Lung (tissue), 12 donors: ENCODE results near the gene CBFB. TPM values are rescaled to one million over a fixed set of nuclear protein-coding genes. Genes with fewer than 3 reads are reported as not detected.

Experiments
- ATAC-seq: fragments of 200-7000 bp; cut with Tn5 transposase; one replicate; pipeline ENCODE4 v1.9.1; 2020; ENCODE audit warnings: moderate number of reproducible peaks; ENCODE audit not compliant: insufficient read depth, low FRiP score
- DNase-seq, 3 donors: peaks; one replicate each; pipeline ENCODE4 v3.0.0-alpha.2; 2013 to 2017
- H3K27ac ChIP-seq, 2 donors: one replicate each; pipeline ENCODE4 v1.5.1; 2013; ENCODE audit warnings: mild to moderate bottlenecking in 2 of 2, moderate library complexity in 2 of 2, control low read depth in 1 of 2, inconsistent platforms in 1 of 2, low read depth in 1 of 2, low read length in 1 of 2
- H3K27me3 ChIP-seq, 3 donors: one replicate each; pipeline ENCODE4 v1.5.1; 2013; ENCODE audit warnings: low read length in 2 of 3; ENCODE audit not compliant: control insufficient read depth in 3 of 3, insufficient read depth in 3 of 3
- H3K36me3 ChIP-seq, 4 donors: one replicate each; pipeline ENCODE4 v1.5.1; 2013; ENCODE audit warnings: low read length in 4 of 4, mild to moderate bottlenecking in 1 of 4, moderate library complexity in 1 of 4; ENCODE audit not compliant: control insufficient read depth in 4 of 4, insufficient read depth in 4 of 4
- H3K4me1 ChIP-seq, 5 donors: one replicate each; pipeline ENCODE4 v1.5.1; 2013; ENCODE audit warnings: low read length in 5 of 5, mild to moderate bottlenecking in 2 of 5, moderate library complexity in 1 of 5; ENCODE audit not compliant: control insufficient read depth in 5 of 5, insufficient read depth in 5 of 5
- H3K4me3 ChIP-seq: one replicate; pipeline ENCODE4 v1.5.1; 2013; ENCODE audit warnings: mild to moderate bottlenecking, control low read depth, moderate library complexity
- H3K9ac ChIP-seq, 2 donors: one replicate each; pipeline ENCODE4 v1.5.1; 2013; ENCODE audit warnings: low read length in 2 of 2, control low read depth in 1 of 2; ENCODE audit not compliant: insufficient read depth in 1 of 2
- H3K9me3 ChIP-seq, 4 donors: one replicate each; pipeline ENCODE4 v1.5.1; 2013; ENCODE audit warnings: low read length in 3 of 4, mild to moderate bottlenecking in 1 of 4, moderate library complexity in 1 of 4; ENCODE audit not compliant: control insufficient read depth in 4 of 4, insufficient read depth in 3 of 4
- WGBS, 2 donors: extraction: QIAGEN DNeasy Blood & Tissue Kit; methylation state at CpG; one replicate each; pipeline ENCODE4 v1.1.7; 2013; 5-methylcytosine and 5-hydroxymethylcytosine counted together
- polyA plus RNA-seq, 2 donors: library from polyadenylated mRNA; stranded (reverse); fragments of 200-250 nt; gene quantifications; one replicate each; pipeline ENCODE4 v1.2.1, GENCODE V29; 2013
- total RNA-seq, 2 donors: library from RNA; depleted of rRNA in 1 of 2; stranded (reverse); fragments of >200 nt in 1 of 2; gene quantifications; one replicate each; pipeline ENCODE4 v1.2.1, GENCODE V29; 2014 to 2021
- TF ChIP-seq, protein P1 (sequence below): IDR thresholded peaks from 2 replicates; pipeline ENCODE4 v1.5.1; 2012; ENCODE audit warnings: mild to moderate bottlenecking; ENCODE audit errors: control extremely low read depth, extremely low read depth
- donor health status: control.
- donor health status: control.
- donor health status: Bipolar disorder and iron deficiency.
- donor health status: healthy.
- donor health status: DM: yes; HTN: yes; CAD: no.

Gene CBFB
- total and polyA plus RNA-seq, 4 donors: 23.3 to 59.4 (median 38.6) TPM

DNA sequence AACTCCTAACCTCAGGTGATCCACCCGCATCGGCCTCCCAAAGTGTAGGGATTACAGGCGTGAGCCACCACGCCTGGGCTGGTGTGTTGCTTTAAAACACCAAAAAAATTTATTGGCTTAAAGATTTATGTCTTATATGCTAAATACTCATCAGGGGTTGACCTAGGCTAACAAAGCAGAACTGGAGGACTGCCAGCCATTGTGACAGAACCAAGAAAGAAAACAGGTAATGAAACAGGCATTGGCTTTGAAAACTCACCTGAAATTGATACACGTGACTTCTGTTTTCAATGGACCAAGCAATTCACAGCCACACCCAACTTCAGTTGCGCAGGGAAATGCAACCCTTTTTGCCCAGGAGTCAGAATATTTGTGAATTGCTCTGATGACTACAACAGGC is 75.9 kb downstream of the CBFB start:
- TF ChIP-seq, protein P1, sequence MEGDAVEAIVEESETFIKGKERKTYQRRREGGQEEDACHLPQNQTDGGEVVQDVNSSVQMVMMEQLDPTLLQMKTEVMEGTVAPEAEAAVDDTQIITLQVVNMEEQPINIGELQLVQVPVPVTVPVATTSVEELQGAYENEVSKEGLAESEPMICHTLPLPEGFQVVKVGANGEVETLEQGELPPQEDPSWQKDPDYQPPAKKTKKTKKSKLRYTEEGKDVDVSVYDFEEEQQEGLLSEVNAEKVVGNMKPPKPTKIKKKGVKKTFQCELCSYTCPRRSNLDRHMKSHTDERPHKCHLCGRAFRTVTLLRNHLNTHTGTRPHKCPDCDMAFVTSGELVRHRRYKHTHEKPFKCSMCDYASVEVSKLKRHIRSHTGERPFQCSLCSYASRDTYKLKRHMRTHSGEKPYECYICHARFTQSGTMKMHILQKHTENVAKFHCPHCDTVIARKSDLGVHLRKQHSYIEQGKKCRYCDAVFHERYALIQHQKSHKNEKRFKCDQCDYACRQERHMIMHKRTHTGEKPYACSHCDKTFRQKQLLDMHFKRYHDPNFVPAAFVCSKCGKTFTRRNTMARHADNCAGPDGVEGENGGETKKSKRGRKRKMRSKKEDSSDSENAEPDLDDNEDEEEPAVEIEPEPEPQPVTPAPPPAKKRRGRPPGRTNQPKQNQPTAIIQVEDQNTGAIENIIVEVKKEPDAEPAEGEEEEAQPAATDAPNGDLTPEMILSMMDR: no peak
- Histone ChIP-seq H3K27ac (no peak overlapping the region), H3K9ac (no peak overlapping the region), H3K27me3 (no peaks in the 10 kb centered on the region), H3K36me3 (peaks cover 0 to 2% (median 0%) of the 10 kb centered on the region in 4 donors), H3K4me3 (no peak overlapping the region), H3K4me1 (peaks cover 0 to 8% (median 2%) of the 10 kb centered on the region in 5 donors), H3K9me3 (no peaks in the 10 kb centered on the region)
- WGBS, 2 donors: 73 to 85% methylated on average over 6 of the region's 6 CpGs
- no peak for ATAC-seq
- DNase-seq: no peak

DNA sequence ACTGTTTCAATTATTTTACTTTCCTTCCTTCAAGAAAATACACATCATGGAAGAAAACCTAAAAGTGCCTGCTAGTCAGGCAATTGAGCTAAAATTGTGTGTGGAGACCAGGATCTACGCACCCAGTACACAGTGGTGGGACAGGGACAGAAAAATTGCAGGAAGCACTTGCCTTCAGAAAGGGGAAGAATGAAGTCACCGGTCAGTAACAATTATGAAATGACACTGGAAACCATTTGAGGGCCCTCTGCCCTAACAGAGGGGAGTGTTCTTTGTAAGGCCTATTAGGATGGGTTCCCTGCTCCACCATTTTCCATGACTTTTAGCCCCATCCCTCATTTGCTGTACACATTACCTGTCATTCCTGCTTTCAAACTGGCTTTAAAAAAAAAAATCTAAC is 76.3 kb downstream of the CBFB start:
- no peak for ATAC-seq
- H3K27ac ChIP-seq: no peak overlapping the region
- WGBS, 2 donors: 42% methylated on average over 2 of the region's 2 CpGs

DNA sequence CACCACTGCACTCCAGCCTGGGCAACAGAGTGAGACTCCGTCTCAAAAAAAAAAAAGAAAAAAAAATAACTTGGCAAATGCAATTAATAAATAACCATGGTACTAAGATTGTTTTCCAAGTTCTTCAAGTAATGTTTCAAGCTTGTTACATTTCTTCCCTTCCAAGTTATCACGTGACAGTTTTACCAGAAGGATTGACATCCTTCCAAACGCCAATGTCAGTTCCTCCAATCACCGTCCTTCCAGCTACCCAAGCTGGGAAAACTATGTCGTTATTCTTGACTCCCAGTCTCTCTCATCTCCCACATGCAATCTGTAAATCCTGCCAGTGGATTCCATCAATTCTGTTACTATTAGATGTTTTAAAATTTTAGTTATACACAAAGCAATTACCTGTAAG is 76.9 kb downstream of the CBFB start:
- no peak for ATAC-seq
- WGBS, 2 donors: 42 to 76% methylated on average over 5 of the region's 5 CpGs
- no peak overlapping the region for H3K9ac ChIP-seq
- no peak overlapping the region for H3K27ac ChIP-seq
- TF ChIP-seq, protein P1: no peak
- H3K9me3 ChIP-seq: no peaks in the 10 kb centered on the region
- DNase-seq: no peak
- H3K4me3 ChIP-seq: no peak overlapping the region
- H3K27me3 ChIP-seq: no peaks in the 10 kb centered on the region
- peaks cover 0 to 2% (median 0%) of the 10 kb centered on the region in 4 donors for H3K36me3 ChIP-seq
- H3K4me1 ChIP-seq: peaks cover 0 to 17% (median 2%) of the 10 kb centered on the region in 5 donors

More for the DNA sequence above, 76.3 kb downstream of the CBFB start:
- H3K27me3 ChIP-seq: no peaks in the 10 kb centered on the region
- no peaks in the 10 kb centered on the region for H3K9me3 ChIP-seq
- peaks cover 0 to 11% (median 2%) of the 10 kb centered on the region in 5 donors for H3K4me1 ChIP-seq
- no peak overlapping the region for H3K9ac ChIP-seq
- TF ChIP-seq, protein P1: no peak
- H3K4me3 ChIP-seq: no peak overlapping the region
- H3K36me3 ChIP-seq: peaks cover 0 to 2% (median 0%) of the 10 kb centered on the region in 4 donors
- no peak for DNase-seq

- TF ChIP-seq, protein P1: no peak
- DNase-seq (no peak), ATAC-seq (no peak)
- Histone ChIP-seq H3K27ac (no peak overlapping the region), H3K4me3 (no peak overlapping the region), H3K36me3 (no peaks in the 10 kb centered on the region), H3K27me3 (no peaks in the 10 kb centered on the region), H3K9ac (no peak overlapping the region), H3K4me1 (peaks cover 0 to 19% (median 5%) of the 10 kb centered on the region in 5 donors), H3K9me3 (no peaks in the 10 kb centered on the region)
- WGBS, 2 donors: 96 to 98% methylated on average over 6 of the region's 6 CpGs
These were observed 79.5 kb downstream of the CBFB start for GRCh38 chr16:67108489-67108888.
